H9 (cell line): Measurements from ENCODE around the gene ALG9. TPM values are rescaled to one million over a fixed set of nuclear protein-coding genes. Genes with fewer than 3 reads are reported as not detected.

Experiments
- DNase-seq: peaks from one replicate; pipeline ENCODE4 v3.0.0-alpha.2; 2017
- H2AFZ ChIP-seq: one replicate; pipeline ENCODE4 v1.6.1; 2013; ENCODE audit warnings: mild to moderate bottlenecking, low read length, control low read depth, moderate library complexity
- H2AK5ac ChIP-seq: 2 replicates; pipeline ENCODE4 v1.6.1; 2013; ENCODE audit warnings: low read length, control low read depth, mixed read lengths; ENCODE audit not compliant: insufficient read length
- H2BK120ac ChIP-seq: one replicate; pipeline ENCODE4 v1.6.1; 2013; ENCODE audit warnings: low read depth, mild to moderate bottlenecking, low read length, control low read depth, inconsistent platforms; ENCODE audit not compliant: poor library complexity, severe bottlenecking
- H2BK12ac ChIP-seq: 2 replicates; pipeline ENCODE4 v1.6.1; 2013; ENCODE audit warnings: low read length, control low read depth, mixed read lengths, low read depth; ENCODE audit not compliant: insufficient read length
- H2BK15ac ChIP-seq: 2 replicates; pipeline ENCODE4 v1.6.1; 2013; ENCODE audit warnings: low read depth, low read length, control low read depth
- H2BK20ac ChIP-seq: one replicate; pipeline ENCODE4 v1.6.1; 2013; ENCODE audit warnings: low read depth, mild to moderate bottlenecking, low read length, control low read depth, inconsistent platforms; ENCODE audit not compliant: poor library complexity, severe bottlenecking
- H2BK5ac ChIP-seq: 2 replicates; pipeline ENCODE4 v1.6.1; 2013; ENCODE audit warnings: low read length, control low read depth, mixed read lengths; ENCODE audit not compliant: insufficient read length
- H3K14ac ChIP-seq: 2 replicates; pipeline ENCODE4 v1.6.1; 2013; ENCODE audit warnings: low read length, control low read depth; ENCODE audit not compliant: insufficient read depth
- H3K18ac ChIP-seq: 2 replicates; pipeline ENCODE4 v1.6.1; 2013; ENCODE audit warnings: low read depth, mild to moderate bottlenecking, mixed read lengths, low read length, control low read depth; ENCODE audit not compliant: insufficient read length
- H3K23ac ChIP-seq: 2 replicates; pipeline ENCODE4 v1.6.1; 2013; ENCODE audit warnings: low read length, control low read depth, mixed read lengths, low read depth; ENCODE audit not compliant: insufficient read length
- H3K23me2 ChIP-seq: 2 replicates; pipeline ENCODE4 v1.6.1; 2013; ENCODE audit warnings: low read depth, mild to moderate bottlenecking, mixed read lengths, low read length, control low read depth; ENCODE audit not compliant: insufficient read length, poor library complexity, severe bottlenecking
- H3K27ac ChIP-seq: 2 replicates; pipeline ENCODE4 v1.5.1; 2013; ENCODE audit warnings: low read length, control low read depth, mixed read lengths, low read depth; ENCODE audit not compliant: insufficient read length
- H3K27me3 ChIP-seq: 2 replicates; pipeline ENCODE4 v1.6.1; 2013; ENCODE audit warnings: low read length, control low read depth, inconsistent platforms; ENCODE audit not compliant: insufficient read depth
- H3K4ac ChIP-seq: 2 replicates; pipeline ENCODE4 v1.6.1; 2013; ENCODE audit warnings: low read depth, mild to moderate bottlenecking, control low read depth, inconsistent platforms, low read length, moderate library complexity
- H3K4me1 ChIP-seq: 2 replicates; pipeline ENCODE4 v1.6.1; 2013; ENCODE audit warnings: low read length, control low read depth, inconsistent platforms; ENCODE audit not compliant: insufficient read depth
- H3K4me2 ChIP-seq: 2 replicates; pipeline ENCODE4 v1.6.1; 2013; ENCODE audit warnings: low read length, control low read depth, mixed read lengths; ENCODE audit not compliant: insufficient read length, insufficient read depth
- H3K56ac ChIP-seq: 2 replicates; pipeline ENCODE4 v1.6.1; 2013; ENCODE audit warnings: low read depth, mild to moderate bottlenecking, mixed read lengths, low read length, control low read depth; ENCODE audit not compliant: insufficient read length
- H3K79me1 ChIP-seq: 2 replicates; pipeline ENCODE4 v1.6.1; 2013; ENCODE audit warnings: low read depth, mild to moderate bottlenecking, moderate library complexity, low read length, control low read depth, inconsistent platforms; ENCODE audit not compliant: insufficient read depth, poor library complexity, severe bottlenecking
- H3K79me2 ChIP-seq: 2 replicates; pipeline ENCODE4 v1.6.1; 2013; ENCODE audit warnings: low read length, control low read depth, inconsistent platforms; ENCODE audit not compliant: insufficient read depth
- H3K9ac ChIP-seq: 2 replicates; pipeline ENCODE4 v1.6.1; 2013; ENCODE audit warnings: low read length, control low read depth, mixed read lengths; ENCODE audit not compliant: insufficient read length; ENCODE audit errors: extremely low read depth
- H3K9me3 ChIP-seq: one replicate; pipeline ENCODE4 v1.6.1; 2013; ENCODE audit warnings: low read depth, low read length, inconsistent platforms; ENCODE audit not compliant: control insufficient read depth
- H3T11ph ChIP-seq: one replicate; pipeline ENCODE4 v1.6.1; 2013; ENCODE audit warnings: mild to moderate bottlenecking, low read length, control low read depth, inconsistent platforms
- H4K20me1 ChIP-seq: one replicate; pipeline ENCODE4 v1.6.1; 2013; ENCODE audit not compliant: control insufficient read depth, insufficient read length, insufficient read depth
- H4K5ac ChIP-seq: 2 replicates; pipeline ENCODE4 v1.6.1; 2013; ENCODE audit warnings: low read depth, mild to moderate bottlenecking, mixed read lengths, low read length, control low read depth; ENCODE audit not compliant: insufficient read length
- H4K8ac ChIP-seq: replicated peaks from 2 replicates; pipeline ENCODE4 v1.6.1; 2013; ENCODE audit warnings: low read length, control low read depth, mixed read lengths, low read depth; ENCODE audit not compliant: insufficient read length
- H4K91ac ChIP-seq: 2 replicates; pipeline ENCODE4 v1.6.1; 2013; ENCODE audit warnings: low read depth, mild to moderate bottlenecking, moderate library complexity, mixed read lengths, low read length, control low read depth; ENCODE audit not compliant: insufficient read length
- H3K27ac Mint-ChIP-seq, 3 experiments: 2 replicates in 2 of 3; 3 replicates in 1 of 3; pipeline ENCODE4 v1.8.0; 2020 to 2021; ENCODE audit warnings: mixed read lengths in 3 of 3, mild to moderate bottlenecking in 1 of 3, moderate library complexity in 1 of 3
- H3K27me3 Mint-ChIP-seq: 2 replicates; pipeline ENCODE4 v1.8.0; 2021; ENCODE audit warnings: low read depth, mild to moderate bottlenecking, moderate library complexity, mixed read lengths
- H3K36me3 Mint-ChIP-seq, 3 experiments: 2 replicates in 2 of 3; 3 replicates in 1 of 3; pipeline ENCODE4 v1.8.0; 2020 to 2021; ENCODE audit warnings: low read depth in 3 of 3, mixed read lengths in 3 of 3; ENCODE audit not compliant: insufficient read depth in 1 of 3
- H3K4me1 Mint-ChIP-seq, 2 experiments: 2 replicates each; pipeline ENCODE4 v1.8.0; 2020; ENCODE audit warnings: mixed read lengths in 2 of 2
- H3K4me3 Mint-ChIP-seq, 2 experiments: 2 replicates in 1 of 2; 3 replicates in 1 of 2; pipeline ENCODE4 v1.8.0; 2020 to 2021; ENCODE audit warnings: mild to moderate bottlenecking in 2 of 2, mixed read lengths in 2 of 2, moderate library complexity in 1 of 2
- H3K9me3 Mint-ChIP-seq, 2 experiments: 2 replicates in 1 of 2; 3 replicates in 1 of 2; pipeline ENCODE4 v1.8.0; 2020; ENCODE audit warnings: mild to moderate bottlenecking in 2 of 2, mixed read lengths in 2 of 2, moderate library complexity in 1 of 2
- CTCF ChIP-seq: fragments of 200-600 bp; sonication (generic); conservative IDR thresholded peaks from 3 replicates; pipeline ENCODE4 v1.8.0; 2021; ENCODE audit warnings: antibody characterized with exemption, mild to moderate bottlenecking
- WGBS: extraction: QIAGEN DNeasy Blood & Tissue Kit; methylation state at CpG from one replicate; pipeline ENCODE4 v1.1.7; 2013; ENCODE audit warnings: missing lambda C conversion rate, low lambda C conversion rate, mixed read lengths; ENCODE audit not compliant: insufficient read length; ENCODE audit errors: extremely low coverage; 5-methylcytosine and 5-hydroxymethylcytosine counted together
- total RNA-seq: library from RNA; stranded (reverse); gene quantifications from 2 replicates; pipeline ENCODE4 v1.2.1, GENCODE V29; 2021

ALG9 gene
- total RNA-seq, 1 experiment from 2014 or later = 26.0 TPM

GRCh38 chr11:111762981-111763643 is 108.3 kb downstream of the ALG9 start:
- Histone ChIP-seq H4K20me1 (no peaks in the 10 kb centered on the region), H2AK5ac (no peak overlapping the region), H4K5ac (no peak overlapping the region), H2BK120ac (no peak overlapping the region), H3K23me2 (peaks cover 11% of the 10 kb centered on the region), H3K4me2 (no peak overlapping the region), H2AFZ (no peak overlapping the region), H3K4me1 (no peaks in the 10 kb centered on the region), H4K8ac (no peak overlapping the region), H2BK20ac (no peak overlapping the region), H3K27me3 (no peaks in the 10 kb centered on the region), H3T11ph (no peak overlapping the region), H3K27ac (no peak overlapping the region), H3K79me1 (peaks cover 6% of the 10 kb centered on the region), H2BK5ac (no peak overlapping the region), H2BK12ac (no peak overlapping the region), H3K23ac (no peak overlapping the region), H3K9ac (no peak overlapping the region), H3K9me3 (no peaks in the 10 kb centered on the region), H3K18ac (no peak overlapping the region), H2BK15ac (no peak overlapping the region), H4K91ac (no peak overlapping the region), H3K4ac (no peak overlapping the region), H3K56ac (no peak overlapping the region), H3K14ac (no peak overlapping the region), H3K79me2 (0 out of 2 replicates have a peak, but pooled peaks cover 5% of the 10 kb centered on the region)
- Mint-ChIP-seq H3K4me3 (no peak overlapping the region), H3K9me3 (no peaks in the 10 kb centered on the region), H3K36me3 (peaks cover 37 to 63% (median 61%) of the 10 kb centered on the region in 3 experiments), H3K4me1 (peaks cover 28 to 34% of the 10 kb centered on the region in 2 experiments), H3K27me3 (no peaks in the 10 kb centered on the region), H3K27ac (no peak overlapping the region)
- DNase-seq = no peak
- WGBS = no CpG with 5 or more reads among the region's 3 CpGs
- no peak for TF ChIP-seq CTCF
